ENCODE measurements around the gene MSI2.

The MSI2 gene

GRCh38 chr17:57245786-57246185, 10.5 kb upstream of the MSI2 start:
- in situ Hi-C loops (cut with MboI; ENCODE audit: low sequenced_read_pairs), result no loop called here

- in situ Hi-C loops (cut with MboI; ENCODE audit: low sequenced_read_pairs), result no loop called here
Observed at GRCh38 chr17:57246257-57246656, 10.1 kb upstream of the MSI2 start.

GRCh38 chr17:57247261-57247660, 9.1 kb upstream of the MSI2 start:
- in situ Hi-C loops (cut with MboI; ENCODE audit: low sequenced_read_pairs), result no loop called here

GRCh38 chr17:57247913-57248312, 8.4 kb upstream of the MSI2 start:
- in situ Hi-C loops (cut with MboI; ENCODE audit: low sequenced_read_pairs), result no loop called here

GRCh38 chr17:57249520-57249919, 6.8 kb upstream of the MSI2 start:
- in situ Hi-C loops (cut with MboI; ENCODE audit: low sequenced_read_pairs), result no loop called here

- in situ Hi-C loops (cut with MboI; ENCODE audit: low sequenced_read_pairs), result no loop called here
Observed at GRCh38 chr17:57251211-57251787, 5.0 kb upstream of the MSI2 start.

GRCh38 chr17:57253362-57254065, 2.8 kb upstream of the MSI2 start:
- in situ Hi-C loops (cut with MboI; ENCODE audit: low sequenced_read_pairs), result no loop called here

- in situ Hi-C loops (cut with MboI; ENCODE audit: low sequenced_read_pairs), result no loop called here
Observed at GRCh38 chr17:57255182-57255775, 1.0 kb upstream of the MSI2 start.

GRCh38 chr17:57256708-57257112, 387 bp downstream of the MSI2 start:
- in situ Hi-C loops (cut with MboI; ENCODE audit: low sequenced_read_pairs), result no loop called here

GRCh38 chr17:57257195-57257894, 1.0 kb downstream of the MSI2 start:
- in situ Hi-C loops (cut with MboI; ENCODE audit: low sequenced_read_pairs), result no loop called here

- in situ Hi-C loops (cut with MboI; ENCODE audit: low sequenced_read_pairs), result no loop called here
Observed at GRCh38 chr17:57257895-57258851, 1.9 kb downstream of the MSI2 start.

GRCh38 chr17:57259306-57259705, 3.0 kb downstream of the MSI2 start:
- in situ Hi-C loops (cut with MboI; ENCODE audit: low sequenced_read_pairs), result no loop called here

- in situ Hi-C loops (cut with MboI; ENCODE audit: low sequenced_read_pairs), result no loop called here
Observed at GRCh38 chr17:57259817-57260216, 3.5 kb downstream of the MSI2 start.

- in situ Hi-C loops (cut with MboI; ENCODE audit: low sequenced_read_pairs), result no loop called here
Observed at GRCh38 chr17:57260325-57261083, 4.2 kb downstream of the MSI2 start.

GRCh38 chr17:57261084-57261461, 4.8 kb downstream of the MSI2 start:
- in situ Hi-C loops (cut with MboI; ENCODE audit: low sequenced_read_pairs), result no loop called here

GRCh38 chr17:57262557-57262956, 6.2 kb downstream of the MSI2 start:
- in situ Hi-C loops (cut with MboI; ENCODE audit: low sequenced_read_pairs), result no loop called here

GRCh38 chr17:57264250-57264649, 7.9 kb downstream of the MSI2 start:
- in situ Hi-C loops (cut with MboI; ENCODE audit: low sequenced_read_pairs), result no loop called here

GRCh38 chr17:57264776-57265175, 8.5 kb downstream of the MSI2 start:
- in situ Hi-C loops (cut with MboI; ENCODE audit: low sequenced_read_pairs), result no loop called here

- in situ Hi-C loops (cut with MboI; ENCODE audit: low sequenced_read_pairs), result no loop called here
Observed at GRCh38 chr17:57266902-57267311, 10.6 kb downstream of the MSI2 start.

GRCh38 chr17:57268181-57268580, 11.9 kb downstream of the MSI2 start:
- in situ Hi-C loops (cut with MboI; ENCODE audit: low sequenced_read_pairs), result no loop called here
